Activated CD4-positive, CD25-positive, alpha-beta regulatory T cell (primary cell): Measurements from ENCODE around the gene MYLK4.
A peak's percentile ranks its signal among the peaks of the same experiment; 100 is the strongest.

Source experiments
- DNase-seq, 4 experiments: peaks; one replicate each; lab custom pipeline; 2025; lab: John Stamatoyannopoulos, UW

MYLK4 gene

GRCh38 chr6:2733324-2733723 lies 17.4 kb downstream of the MYLK4 start:
- peak in 2 of 4 experiments; percentile 3 to 6 for DNase-seq

- DNase-seq, result no peak
Measured at GRCh38 chr6:2732503-2733089, 18.1 kb downstream of the MYLK4 start.

DNA sequence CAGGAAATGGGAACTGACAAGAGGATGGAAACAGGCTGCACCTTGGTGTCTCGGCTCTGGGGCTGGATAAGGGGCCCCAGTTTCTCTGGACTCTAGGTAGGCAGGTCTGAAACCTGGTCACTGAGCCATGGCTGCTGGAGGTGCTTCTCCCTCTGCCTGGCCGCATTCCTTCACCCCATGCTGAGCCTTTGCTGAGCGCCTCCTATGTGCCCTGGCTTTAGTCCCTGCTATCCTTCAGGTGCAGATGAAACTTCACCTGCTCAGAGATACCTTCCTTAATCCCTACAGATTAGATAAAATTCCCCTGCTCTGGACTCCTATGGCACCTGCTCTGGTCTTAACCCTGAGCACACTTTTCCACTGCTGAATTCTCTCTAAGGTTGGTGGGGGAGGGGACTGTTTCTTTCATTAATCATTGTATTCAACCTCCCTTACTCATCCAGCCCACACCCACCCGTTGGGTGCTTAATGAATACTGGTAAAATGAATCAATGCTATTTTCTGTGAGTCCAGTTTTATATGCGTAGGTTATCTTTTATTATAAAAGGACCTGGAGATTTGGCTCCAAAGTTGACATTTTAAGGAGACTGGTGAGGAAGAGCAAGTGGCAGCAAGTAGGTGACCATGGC lies 19.3 kb downstream of the MYLK4 start:
- DNase-seq, result no peak

DNA sequence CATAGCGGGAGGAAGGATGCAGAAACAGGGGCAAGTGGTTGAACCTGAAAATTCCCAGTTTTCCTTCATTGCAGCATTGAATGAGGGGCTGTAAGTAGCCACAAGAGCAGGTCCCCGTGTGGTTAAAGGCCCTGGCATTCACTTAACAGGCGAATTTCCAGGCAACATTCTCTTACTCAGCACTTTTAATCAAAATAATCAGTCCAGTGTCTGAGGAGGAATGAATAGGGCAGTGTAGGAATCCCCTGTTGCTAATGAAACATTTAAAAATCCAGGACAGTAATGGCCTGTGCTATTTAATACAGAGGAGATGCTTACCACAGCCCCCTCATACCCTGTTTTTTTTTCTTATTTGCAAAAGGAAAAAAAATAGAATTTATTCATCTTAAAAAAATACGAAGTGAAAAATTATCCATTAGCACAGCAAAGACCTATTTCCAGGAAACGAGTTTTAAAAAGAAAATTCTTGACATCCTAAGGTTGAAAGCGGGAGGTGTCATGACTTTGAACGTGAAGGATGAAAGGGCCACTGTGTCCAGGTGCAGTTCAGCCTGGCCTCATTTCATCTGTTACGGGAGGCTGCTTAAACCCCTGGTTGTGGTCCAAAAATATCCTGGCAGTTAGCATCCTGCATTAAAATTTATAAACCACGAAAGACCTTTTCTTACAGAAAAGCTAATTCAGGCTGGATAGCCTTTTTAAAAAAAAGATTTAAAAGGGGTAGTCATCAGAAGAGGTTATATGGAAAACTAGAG lies 20.2 kb downstream of the MYLK4 start:
- DNase-seq, result no peak

DNA sequence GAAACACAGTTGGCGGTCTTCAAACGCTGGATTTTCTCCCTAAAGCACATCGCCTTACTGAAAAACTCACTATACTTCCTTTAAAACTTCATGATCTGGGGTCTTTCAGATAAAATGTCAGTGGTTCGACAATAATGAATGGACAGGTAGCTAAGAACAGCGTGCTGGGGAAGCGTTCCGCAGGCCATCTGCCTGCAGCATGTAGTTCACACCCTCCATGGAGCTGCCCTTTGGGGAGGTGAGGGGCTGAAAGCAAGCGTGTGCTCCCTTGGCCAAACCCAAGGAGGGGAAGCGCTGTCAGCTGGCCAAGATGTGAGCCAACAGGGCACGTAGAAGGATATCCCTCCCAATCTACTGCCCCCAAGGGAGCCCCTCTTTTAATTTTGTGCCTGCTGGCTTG lies 20.8 kb downstream of the MYLK4 start:
- no peak for DNase-seq

DNA sequence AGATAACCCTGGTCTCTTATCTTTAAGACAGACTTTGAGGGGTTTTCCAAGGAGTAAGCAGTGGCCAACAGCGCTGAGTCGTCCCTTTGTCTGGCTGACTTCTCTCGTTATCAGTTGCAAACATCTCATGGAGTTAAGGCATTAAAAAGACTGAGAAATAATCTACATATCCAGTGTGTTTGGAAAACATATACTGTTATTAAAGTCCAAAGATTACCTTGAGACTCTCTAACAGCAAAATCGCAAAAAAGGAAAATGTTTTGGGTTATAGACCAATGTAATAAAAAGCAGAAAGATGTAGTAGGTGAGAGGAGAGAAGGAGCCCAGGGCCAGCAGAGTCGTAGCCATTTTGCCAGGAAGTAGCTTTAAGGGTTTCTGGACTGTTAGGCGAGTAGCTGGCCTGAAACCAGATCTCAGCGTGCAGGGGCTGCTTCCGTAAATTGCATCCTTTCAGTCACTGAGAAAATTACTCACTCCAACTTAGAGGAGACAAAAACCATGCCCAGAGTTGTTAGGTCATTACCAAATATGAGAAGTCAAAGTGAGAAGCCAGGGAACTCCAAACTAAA lies 24.6 kb downstream of the MYLK4 start:
- DNase-seq, result no peak

GRCh38 chr6:2725364-2725988 lies 25.2 kb downstream of the MYLK4 start:
- DNase-seq, result no peak

DNA sequence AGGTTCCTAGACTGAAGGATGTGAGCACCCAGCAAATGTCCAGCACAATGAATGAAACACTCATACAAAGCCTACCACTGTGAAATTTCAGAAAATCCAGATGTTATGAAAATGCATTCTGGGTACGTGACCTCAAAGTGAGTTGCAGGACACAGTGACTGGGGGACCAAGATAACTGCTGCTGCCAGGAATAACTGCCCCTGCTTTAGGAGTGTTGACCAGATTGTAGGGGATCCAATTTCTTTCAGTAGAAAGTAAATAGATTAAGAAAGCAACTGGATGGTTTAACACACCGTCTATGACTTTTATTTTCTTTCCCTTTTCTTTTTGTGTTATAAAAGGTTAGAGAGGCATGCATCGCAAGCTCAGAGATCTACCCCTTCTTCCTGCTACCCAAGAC lies 29.5 kb downstream of the MYLK4 start:
- DNase-seq, result no peak

DNA sequence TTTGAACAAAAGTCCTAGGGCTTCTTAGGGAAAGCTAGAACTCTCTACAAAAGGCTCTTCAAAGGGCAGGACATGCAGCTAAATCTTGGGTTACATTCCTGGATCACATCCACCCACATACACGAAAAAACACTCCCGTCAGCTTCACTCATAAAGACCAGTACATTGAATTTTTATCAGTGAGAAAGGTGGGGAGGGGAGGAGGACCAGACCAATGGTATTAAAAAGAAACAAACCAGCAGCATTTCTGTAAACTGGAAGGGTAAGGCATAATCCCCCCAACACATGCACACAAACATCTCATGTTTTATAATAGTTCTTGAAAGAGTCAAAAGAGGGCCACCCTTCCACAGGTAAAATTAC lies 31.6 kb downstream of the MYLK4 start:
- DNase-seq, result no peak

- no peak for DNase-seq
Measured at GRCh38 chr6:2718334-2719092, 32.2 kb downstream of the MYLK4 start.

DNA sequence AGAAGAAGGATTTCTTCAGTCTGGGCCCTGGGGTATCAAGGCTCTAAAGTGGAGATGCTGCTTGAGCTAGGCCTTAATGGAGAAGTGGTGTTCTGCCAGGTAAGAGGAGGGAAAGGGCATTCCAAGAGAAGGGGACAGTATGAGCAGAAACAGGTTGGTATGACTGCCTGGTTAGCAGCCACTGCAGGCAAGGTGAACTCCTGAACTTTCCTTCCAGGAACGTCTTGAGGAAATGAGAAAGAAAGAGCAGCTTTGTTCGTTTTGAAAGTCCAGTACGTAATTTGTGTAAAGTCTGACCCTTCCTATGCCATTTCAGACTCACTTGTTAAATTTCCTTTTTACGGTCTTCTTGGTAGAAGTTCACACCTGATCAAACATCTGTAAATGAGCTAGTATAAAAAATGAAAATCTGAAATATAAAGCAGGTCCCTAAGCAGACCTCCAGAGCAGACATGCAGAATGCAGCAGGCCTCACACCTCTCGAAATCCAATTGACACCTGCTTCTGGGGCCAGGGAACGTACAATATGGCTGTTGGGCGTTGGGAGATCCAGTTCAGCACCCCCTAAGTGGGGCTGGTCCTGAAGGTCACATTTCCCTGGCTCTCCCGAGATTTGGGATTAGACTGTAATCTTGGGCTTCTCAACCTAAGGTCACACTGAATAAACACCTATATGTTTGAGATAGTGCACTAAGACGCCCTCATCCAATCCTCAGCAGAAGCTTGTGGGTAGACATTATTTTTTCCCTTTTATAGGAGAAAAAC lies 33.6 kb downstream of the MYLK4 start:
- DNase-seq, result no peak

- no peak for DNase-seq
Measured at GRCh38 chr6:2715737-2716136, 35.0 kb downstream of the MYLK4 start.

DNA sequence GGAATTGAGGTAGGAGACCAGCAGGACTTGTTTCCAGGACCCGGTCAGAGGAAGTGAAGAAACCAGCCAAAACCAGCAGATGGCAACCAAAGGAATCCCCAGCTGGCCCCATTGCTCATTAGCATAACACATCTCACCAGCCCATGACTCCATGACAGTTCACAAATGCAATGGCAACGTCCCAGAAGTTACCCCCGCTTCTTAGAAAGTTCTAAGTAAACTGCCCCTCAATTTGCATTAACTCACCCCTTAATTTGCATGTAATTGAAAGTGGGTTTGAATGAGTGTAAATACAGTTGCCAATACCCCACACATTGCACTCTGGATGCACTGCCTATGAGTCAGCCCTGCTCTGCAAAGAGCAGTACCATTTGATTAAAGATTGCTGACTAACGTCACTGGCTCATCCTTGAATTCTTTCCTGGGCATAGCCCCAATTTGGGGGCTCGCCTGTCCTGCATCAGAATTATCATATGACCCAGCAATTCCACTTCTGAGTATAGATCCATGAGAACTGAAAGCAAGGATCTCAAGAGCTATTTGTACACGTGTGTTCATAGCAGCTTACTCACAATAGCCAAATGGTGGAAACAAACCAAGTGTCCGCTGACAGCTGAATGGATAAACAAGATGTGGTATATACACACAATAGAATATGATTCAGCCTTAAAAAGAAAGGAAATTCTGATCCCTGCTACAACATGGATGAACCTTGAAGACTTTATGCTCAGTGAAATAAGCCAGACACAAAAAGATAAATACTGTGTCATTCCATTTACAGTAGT lies 36.4 kb downstream of the MYLK4 start:
- no peak for DNase-seq

DNA sequence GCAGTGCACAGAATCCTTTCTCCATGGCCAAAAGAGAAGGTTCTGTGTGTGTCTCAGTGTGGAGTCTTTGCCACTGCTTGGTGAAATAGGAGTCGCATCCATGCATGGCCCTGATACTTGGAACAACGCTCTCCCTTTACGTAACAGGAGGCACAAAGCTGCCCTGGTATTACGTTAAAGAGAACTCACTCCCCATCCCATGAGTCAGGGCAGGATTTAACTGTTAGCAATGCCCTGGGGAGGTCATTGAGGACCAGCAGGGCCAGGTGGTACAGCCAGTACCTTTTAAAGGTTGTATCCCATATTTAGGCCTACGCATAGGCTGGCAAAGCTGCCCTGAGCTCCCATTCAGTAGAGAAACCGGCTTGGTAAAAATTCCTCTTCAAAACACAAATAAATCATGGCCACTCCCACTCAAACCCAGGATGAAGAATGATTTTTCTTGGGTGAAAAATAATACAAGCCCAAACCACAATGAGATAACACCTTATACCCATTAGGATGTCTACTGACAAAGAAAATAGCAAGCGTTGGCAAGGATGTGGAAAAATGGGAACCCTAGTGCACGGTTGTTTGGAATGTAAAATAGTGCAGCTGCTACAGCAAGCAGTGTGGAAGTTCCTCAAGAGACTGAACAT lies 37.1 kb downstream of the MYLK4 start:
- DNase-seq, result no peak

GRCh38 chr6:2712102-2712501 lies 38.6 kb downstream of the MYLK4 start:
- no peak for DNase-seq

DNA sequence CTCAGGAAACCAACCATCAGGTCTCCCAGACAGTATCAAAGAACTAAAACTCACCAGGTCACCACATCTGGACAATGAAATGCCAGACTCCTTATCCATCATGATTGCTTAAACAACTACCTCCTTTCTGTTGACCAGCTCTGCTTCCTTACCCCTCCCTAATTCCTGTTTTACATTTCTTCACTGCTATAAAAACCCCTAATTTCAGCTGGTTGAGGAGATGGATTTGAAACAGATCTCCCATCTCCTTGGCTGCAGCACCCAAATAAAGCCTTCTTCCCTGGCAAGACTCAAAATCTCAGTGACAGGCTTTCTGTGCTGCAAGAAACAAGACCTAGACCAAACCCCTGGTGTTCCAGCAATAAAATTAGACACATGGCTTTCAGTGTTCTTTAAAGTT lies 40.3 kb downstream of the MYLK4 start:
- no peak for DNase-seq

- no peak for DNase-seq
Measured at GRCh38 chr6:2708456-2708855, 42.3 kb downstream of the MYLK4 start.

GRCh38 chr6:2706558-2706957 lies 44.2 kb downstream of the MYLK4 start:
- DNase-seq, result no peak

- DNase-seq, result no peak
Measured at GRCh38 chr6:2705256-2705655, 45.5 kb downstream of the MYLK4 start.

- no peak for DNase-seq
Measured at GRCh38 chr6:2697291-2697690, 53.4 kb downstream of the MYLK4 start.
